ENCODE measurements around the gene PDPK1.

- TF ChIP-seq POLR2A (IDR thresholded peaks at IDR 0.05; ENCODE audit: low read length): no peak
- TF ChIP-seq GATA1 (IDR thresholded peaks at IDR 0.05; ENCODE audit: low read depth, low read length): no peak
Observed at GRCh38 chr16:2520097-2520783, 17.6 kb upstream of the PDPK1 start, which contains the start of gene AMDHD2.

All from erythroblast (primary cell).